ENCODE results near the gene ZNF536.

DNA sequence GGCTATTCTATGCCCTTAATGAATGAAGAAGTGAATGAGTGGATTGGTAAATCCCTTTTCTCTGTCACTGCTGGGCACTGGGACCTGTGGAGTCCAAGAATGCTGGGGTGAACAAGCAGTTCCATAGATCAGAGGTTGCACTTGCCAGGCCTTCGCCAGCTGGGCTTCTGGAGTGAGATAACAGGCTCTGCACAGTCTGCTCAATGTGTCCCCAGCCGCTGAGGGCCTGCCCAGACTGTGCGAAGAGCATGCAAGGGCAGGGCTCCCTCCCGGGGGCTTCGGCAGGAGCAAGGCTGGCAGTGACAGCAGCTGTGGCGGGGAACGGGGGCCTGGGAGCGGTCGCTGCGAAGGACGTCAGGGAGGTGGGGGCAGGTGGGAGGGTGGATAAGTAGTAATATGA lies 51.3 kb downstream of the ZNF536 start:
- TF ChIP-seq POLR2A (IDR thresholded peaks at IDR 0.05): no peak
- TF ChIP-seq, protein P1, sequence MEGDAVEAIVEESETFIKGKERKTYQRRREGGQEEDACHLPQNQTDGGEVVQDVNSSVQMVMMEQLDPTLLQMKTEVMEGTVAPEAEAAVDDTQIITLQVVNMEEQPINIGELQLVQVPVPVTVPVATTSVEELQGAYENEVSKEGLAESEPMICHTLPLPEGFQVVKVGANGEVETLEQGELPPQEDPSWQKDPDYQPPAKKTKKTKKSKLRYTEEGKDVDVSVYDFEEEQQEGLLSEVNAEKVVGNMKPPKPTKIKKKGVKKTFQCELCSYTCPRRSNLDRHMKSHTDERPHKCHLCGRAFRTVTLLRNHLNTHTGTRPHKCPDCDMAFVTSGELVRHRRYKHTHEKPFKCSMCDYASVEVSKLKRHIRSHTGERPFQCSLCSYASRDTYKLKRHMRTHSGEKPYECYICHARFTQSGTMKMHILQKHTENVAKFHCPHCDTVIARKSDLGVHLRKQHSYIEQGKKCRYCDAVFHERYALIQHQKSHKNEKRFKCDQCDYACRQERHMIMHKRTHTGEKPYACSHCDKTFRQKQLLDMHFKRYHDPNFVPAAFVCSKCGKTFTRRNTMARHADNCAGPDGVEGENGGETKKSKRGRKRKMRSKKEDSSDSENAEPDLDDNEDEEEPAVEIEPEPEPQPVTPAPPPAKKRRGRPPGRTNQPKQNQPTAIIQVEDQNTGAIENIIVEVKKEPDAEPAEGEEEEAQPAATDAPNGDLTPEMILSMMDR (IDR thresholded peaks at IDR 0.05): no peak
